ENCODE measurements around the gene GINM1. TPM values are rescaled to one million over a fixed set of nuclear protein-coding genes. Genes with fewer than 3 reads are reported as not detected.

The GINM1 gene
- total RNA-seq, 1 experiment from 2014 or later, result 31.7 TPM

DNA sequence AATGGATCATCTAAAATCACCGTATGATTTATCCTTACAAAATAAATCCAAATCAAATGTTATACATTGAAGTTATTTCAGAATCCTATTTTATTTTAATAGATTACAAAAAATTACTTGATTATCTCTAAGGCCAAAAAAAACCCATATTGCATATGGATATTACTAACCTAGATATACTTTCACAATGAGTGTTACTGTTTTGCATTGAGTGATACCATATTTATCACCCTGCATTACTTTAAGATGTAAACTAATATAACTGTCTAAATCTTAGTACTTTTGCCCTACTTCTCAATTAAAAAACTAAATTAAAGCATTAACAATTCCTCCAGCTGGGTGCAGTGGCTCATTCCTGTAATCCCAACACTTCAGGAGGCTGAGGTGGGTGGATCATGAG is 31.4 kb upstream of the GINM1 start:
- no peaks in the 10 kb centered on the region for H3K9me3 ChIP-seq (ENCODE audit: control insufficient read depth, insufficient read depth, low read depth, low read length)
- TF ChIP-seq, protein P1, sequence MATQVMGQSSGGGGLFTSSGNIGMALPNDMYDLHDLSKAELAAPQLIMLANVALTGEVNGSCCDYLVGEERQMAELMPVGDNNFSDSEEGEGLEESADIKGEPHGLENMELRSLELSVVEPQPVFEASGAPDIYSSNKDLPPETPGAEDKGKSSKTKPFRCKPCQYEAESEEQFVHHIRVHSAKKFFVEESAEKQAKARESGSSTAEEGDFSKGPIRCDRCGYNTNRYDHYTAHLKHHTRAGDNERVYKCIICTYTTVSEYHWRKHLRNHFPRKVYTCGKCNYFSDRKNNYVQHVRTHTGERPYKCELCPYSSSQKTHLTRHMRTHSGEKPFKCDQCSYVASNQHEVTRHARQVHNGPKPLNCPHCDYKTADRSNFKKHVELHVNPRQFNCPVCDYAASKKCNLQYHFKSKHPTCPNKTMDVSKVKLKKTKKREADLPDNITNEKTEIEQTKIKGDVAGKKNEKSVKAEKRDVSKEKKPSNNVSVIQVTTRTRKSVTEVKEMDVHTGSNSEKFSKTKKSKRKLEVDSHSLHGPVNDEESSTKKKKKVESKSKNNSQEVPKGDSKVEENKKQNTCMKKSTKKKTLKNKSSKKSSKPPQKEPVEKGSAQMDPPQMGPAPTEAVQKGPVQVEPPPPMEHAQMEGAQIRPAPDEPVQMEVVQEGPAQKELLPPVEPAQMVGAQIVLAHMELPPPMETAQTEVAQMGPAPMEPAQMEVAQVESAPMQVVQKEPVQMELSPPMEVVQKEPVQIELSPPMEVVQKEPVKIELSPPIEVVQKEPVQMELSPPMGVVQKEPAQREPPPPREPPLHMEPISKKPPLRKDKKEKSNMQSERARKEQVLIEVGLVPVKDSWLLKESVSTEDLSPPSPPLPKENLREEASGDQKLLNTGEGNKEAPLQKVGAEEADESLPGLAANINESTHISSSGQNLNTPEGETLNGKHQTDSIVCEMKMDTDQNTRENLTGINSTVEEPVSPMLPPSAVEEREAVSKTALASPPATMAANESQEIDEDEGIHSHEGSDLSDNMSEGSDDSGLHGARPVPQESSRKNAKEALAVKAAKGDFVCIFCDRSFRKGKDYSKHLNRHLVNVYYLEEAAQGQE (IDR thresholded peaks at IDR 0.05; ENCODE audit: insufficient read depth in 1 of 2, low read depth in 2 of 2, low read length in 1 of 2), result no peak
- no peak for TF ChIP-seq SIN3A (IDR thresholded peaks at IDR 0.05; ENCODE audit: borderline replicate concordance, insufficient read depth, low read depth, low read length)
- no peaks in the 10 kb centered on the region for H3K27me3 ChIP-seq (ENCODE audit: control insufficient read depth, insufficient read depth, low read length)
- DNase-seq (ENCODE audit: low read depth, low spot score), result no peak
- intact Hi-C loops (cut with micrococcal nuclease; ENCODE audit: unreplicated experiment), result no loop called here
- ChIA-PET POLR2A (interaction anchor here (0.6 kb wide), 1 partner anchor 415 kb away, joined by 4 read pairs; no protein-coding TSS in a partner anchor), CTCF (interaction anchor here (0.6 kb wide), 1 partner anchor 31 kb away, joined by 4 read pairs; no protein-coding TSS in a partner anchor)
- H3K36me3 ChIP-seq (ENCODE audit: control insufficient read depth, insufficient read depth, low read length), result peaks cover 12% of the 10 kb centered on the region
- no peak overlapping the region for H3K4me3 ChIP-seq (ENCODE audit: low read depth in 2 of 2, low read length in 2 of 2)
- H3K4me1 ChIP-seq (ENCODE audit: control insufficient read depth, insufficient read depth, low read length), result no peaks in the 10 kb centered on the region
- in situ Hi-C loops (cut with HindIII; ENCODE audit: low pct_unique_long_range_greater_than_20kb, low sequenced_read_pairs), result no loop called here
- ATAC-seq, result no peak
- BruUV-seq (replicated peaks), result no TSS peak
- H3K27ac ChIP-seq (ENCODE audit: low read length), result no peak overlapping the region

DNA sequence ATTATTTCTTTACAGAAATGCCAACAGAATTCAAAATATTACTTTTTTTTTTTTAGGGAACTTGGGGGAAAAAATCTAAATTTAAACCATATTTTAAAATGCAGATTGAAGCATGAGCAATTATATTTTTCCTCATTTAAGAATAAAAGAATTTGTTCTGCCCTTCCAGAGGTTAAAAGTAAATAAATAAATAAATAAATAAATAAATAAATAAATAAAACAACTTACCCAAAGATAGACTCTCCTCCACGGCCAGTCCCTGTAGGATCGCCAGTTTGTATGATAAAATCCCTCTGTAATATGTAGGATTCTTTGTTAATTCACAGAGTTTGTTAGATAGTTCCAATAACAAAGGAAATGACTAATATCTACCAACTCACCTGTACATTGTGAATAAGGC is 25.0 kb upstream of the GINM1 start:
- DNase-seq (ENCODE audit: low read depth, low spot score) (no peak), ATAC-seq (no peak)
- POLR2A ChIA-PET, result no interaction called here
- TF ChIP-seq SIN3A (IDR thresholded peaks at IDR 0.05; ENCODE audit: borderline replicate concordance, insufficient read depth, low read depth, low read length), result no peak
- TF ChIP-seq TCF7L2 (IDR thresholded peaks at IDR 0.05; ENCODE audit: low read depth, low read length), result no peak
- no peak for TF ChIP-seq POLR2AphosphoS5 (IDR thresholded peaks at IDR 0.05; ENCODE audit: low read depth, low read length)
- TF ChIP-seq, protein P1 (IDR thresholded peaks at IDR 0.05; ENCODE audit: insufficient read depth in 1 of 2, low read depth in 2 of 2, low read length in 1 of 2), result no peak
- BruUV-seq (replicated peaks), result no TSS peak
- Histone ChIP-seq H3K27me3 (ENCODE audit: control insufficient read depth, insufficient read depth, low read length) (no peaks in the 10 kb centered on the region), H3K4me1 (ENCODE audit: control insufficient read depth, insufficient read depth, low read length) (peaks cover 10% of the 10 kb centered on the region; the same call in 1 of the 2 replicates), H3K27ac (ENCODE audit: low read length) (no peak overlapping the region), H3K9me3 (ENCODE audit: control insufficient read depth, insufficient read depth, low read depth, low read length) (no peaks in the 10 kb centered on the region), H3K36me3 (ENCODE audit: control insufficient read depth, insufficient read depth, low read length) (peaks cover 9% of the 10 kb centered on the region), H3K4me3 (ENCODE audit: low read depth in 2 of 2, low read length in 2 of 2) (no peak overlapping the region)
- in situ Hi-C loops (cut with HindIII; ENCODE audit: low pct_unique_long_range_greater_than_20kb, low sequenced_read_pairs), result no loop called here
- CTCF ChIA-PET, result no interaction called here
- intact Hi-C loops (cut with micrococcal nuclease; ENCODE audit: unreplicated experiment), result no loop called here
